SU-DHL-6 (cell line): ENCODE measurements around the gene DYNLRB1.

Experiments
- EZH2phosphoT487 ChIP-seq: fragments of 200-600 bp; sonication (generic), shearing (Covaris generic); conservative IDR thresholded peaks from 2 replicates; pipeline ENCODE4 v1.6.1; 2018; ENCODE audit warnings: mild to moderate bottlenecking, antibody characterized with exemption, low read length, moderate library complexity, mixed read lengths
- TF ChIP-seq, protein P1 (sequence below): fragments of 200-600 bp; sonication (generic); IDR thresholded peaks from one replicate; pipeline ENCODE4 v1.5.1; 2017; ENCODE audit warnings: antibody characterized with exemption, mild to moderate bottlenecking, low read length, moderate library complexity; ENCODE audit not compliant: insufficient read depth, poor library complexity, severe bottlenecking

DNA sequence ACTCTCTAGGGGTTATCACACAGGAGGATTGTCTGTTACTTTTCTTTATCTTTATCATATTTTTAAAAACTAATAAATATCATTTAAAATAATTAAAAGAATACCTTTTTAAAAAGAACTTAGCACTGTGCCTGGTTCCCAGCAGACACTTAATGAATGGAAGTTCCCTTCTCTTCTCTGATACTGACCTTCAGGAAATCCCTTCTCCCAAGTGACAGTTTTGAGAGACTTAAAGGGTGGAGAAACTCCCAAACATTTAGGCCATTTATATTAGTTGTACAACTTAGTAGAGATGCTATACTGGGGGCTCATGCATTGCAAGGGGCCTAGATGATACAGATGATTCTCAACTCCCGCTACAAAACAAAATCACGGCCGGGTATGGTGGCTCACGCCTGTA lies 60.8 kb downstream of the DYNLRB1 start:
- TF ChIP-seq, protein P1, sequence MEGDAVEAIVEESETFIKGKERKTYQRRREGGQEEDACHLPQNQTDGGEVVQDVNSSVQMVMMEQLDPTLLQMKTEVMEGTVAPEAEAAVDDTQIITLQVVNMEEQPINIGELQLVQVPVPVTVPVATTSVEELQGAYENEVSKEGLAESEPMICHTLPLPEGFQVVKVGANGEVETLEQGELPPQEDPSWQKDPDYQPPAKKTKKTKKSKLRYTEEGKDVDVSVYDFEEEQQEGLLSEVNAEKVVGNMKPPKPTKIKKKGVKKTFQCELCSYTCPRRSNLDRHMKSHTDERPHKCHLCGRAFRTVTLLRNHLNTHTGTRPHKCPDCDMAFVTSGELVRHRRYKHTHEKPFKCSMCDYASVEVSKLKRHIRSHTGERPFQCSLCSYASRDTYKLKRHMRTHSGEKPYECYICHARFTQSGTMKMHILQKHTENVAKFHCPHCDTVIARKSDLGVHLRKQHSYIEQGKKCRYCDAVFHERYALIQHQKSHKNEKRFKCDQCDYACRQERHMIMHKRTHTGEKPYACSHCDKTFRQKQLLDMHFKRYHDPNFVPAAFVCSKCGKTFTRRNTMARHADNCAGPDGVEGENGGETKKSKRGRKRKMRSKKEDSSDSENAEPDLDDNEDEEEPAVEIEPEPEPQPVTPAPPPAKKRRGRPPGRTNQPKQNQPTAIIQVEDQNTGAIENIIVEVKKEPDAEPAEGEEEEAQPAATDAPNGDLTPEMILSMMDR = no peak
- no peak for TF ChIP-seq EZH2phosphoT487
